Measurements from ENCODE around the gene FBXO44.

FBXO44 gene

DNA sequence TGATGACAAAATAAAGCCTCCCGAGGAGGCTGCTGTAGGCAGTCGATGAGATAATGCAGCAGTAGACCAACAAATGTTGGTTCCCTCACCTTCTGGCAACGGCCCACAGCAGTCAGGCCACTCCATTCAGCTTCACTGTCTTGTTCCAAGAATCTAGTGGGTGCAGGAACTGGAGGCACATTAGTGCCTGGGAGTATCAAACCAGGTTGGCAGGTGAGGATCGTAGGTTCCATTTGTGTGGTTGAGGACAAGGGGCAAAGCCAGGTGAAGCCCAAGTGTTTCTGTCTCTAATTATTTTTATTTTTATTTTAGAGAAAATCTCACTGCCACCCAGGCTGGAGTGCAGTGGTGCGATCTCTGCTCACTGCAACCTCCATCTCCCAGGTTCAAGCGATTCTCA, 13.7 kb upstream of the FBXO44 start:
- DNase-seq (ENCODE audit: low spot score) = no peak
- TF ChIP-seq, protein P1, sequence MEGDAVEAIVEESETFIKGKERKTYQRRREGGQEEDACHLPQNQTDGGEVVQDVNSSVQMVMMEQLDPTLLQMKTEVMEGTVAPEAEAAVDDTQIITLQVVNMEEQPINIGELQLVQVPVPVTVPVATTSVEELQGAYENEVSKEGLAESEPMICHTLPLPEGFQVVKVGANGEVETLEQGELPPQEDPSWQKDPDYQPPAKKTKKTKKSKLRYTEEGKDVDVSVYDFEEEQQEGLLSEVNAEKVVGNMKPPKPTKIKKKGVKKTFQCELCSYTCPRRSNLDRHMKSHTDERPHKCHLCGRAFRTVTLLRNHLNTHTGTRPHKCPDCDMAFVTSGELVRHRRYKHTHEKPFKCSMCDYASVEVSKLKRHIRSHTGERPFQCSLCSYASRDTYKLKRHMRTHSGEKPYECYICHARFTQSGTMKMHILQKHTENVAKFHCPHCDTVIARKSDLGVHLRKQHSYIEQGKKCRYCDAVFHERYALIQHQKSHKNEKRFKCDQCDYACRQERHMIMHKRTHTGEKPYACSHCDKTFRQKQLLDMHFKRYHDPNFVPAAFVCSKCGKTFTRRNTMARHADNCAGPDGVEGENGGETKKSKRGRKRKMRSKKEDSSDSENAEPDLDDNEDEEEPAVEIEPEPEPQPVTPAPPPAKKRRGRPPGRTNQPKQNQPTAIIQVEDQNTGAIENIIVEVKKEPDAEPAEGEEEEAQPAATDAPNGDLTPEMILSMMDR (IDR thresholded peaks at IDR 0.05; ENCODE audit: extremely low read depth, missing control alignments) = no peak

DNA sequence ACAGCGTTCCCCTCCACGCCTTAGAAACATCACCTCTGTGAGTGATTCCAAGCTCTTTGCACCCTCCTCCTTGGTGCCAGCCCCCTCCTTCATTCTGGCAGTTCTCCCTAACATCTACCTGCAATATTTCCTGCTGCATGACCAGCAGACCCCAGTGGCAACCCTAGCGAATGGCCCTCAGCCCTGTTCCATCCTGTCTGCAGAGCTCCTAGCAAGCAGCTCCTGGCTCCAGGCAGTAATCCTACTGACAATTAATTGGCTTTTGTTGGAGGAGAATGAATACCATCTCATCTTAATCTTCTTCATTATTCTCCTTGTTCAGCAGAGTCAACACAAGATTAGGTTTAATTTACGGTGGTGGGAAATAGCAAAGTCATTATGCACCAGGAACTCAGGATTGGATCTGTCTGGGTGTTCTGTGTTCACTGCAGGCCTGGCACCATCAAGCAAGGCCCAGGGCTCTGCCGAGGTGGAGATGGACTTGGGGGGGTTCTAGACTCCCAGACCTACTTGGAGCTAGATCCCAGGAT, 12.8 kb upstream of the FBXO44 start:
- no peak for DNase-seq (ENCODE audit: low spot score)
- TF ChIP-seq, protein P1 (IDR thresholded peaks at IDR 0.05; ENCODE audit: extremely low read depth, missing control alignments) = no peak

DNA sequence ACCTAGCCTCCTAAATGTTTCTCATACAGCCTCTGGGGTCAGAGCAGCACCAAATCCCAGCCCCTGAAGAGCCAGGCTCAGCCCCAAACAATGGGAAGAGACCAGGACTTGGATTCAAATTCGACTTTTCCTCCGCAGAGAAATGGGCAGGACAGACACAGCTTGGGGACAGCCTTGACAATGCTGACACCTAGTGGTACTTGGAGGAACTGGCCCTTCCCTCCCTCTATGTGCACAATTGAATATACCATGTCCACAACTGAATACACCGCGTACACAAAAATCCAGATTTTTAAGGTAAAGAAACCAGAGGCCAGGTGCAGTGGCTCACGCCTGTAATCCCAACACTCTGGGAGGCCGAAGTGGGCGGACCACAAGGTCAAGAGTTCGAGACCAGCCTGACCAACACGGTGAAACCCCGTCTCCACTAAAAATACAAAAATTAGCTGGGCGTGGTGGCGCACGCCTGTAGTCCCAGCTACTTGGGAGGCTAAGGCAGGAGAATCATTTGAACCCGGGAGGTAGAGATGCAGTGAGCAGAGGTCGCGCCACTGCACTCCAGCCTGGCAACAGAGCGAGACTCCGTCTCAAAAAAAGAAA, 12.2 kb upstream of the FBXO44 start:
- TF ChIP-seq, protein P1 (IDR thresholded peaks at IDR 0.05; ENCODE audit: extremely low read depth, missing control alignments) = peak; percentile 96
- peak; percentile 85 for DNase-seq (ENCODE audit: low spot score)

DNA sequence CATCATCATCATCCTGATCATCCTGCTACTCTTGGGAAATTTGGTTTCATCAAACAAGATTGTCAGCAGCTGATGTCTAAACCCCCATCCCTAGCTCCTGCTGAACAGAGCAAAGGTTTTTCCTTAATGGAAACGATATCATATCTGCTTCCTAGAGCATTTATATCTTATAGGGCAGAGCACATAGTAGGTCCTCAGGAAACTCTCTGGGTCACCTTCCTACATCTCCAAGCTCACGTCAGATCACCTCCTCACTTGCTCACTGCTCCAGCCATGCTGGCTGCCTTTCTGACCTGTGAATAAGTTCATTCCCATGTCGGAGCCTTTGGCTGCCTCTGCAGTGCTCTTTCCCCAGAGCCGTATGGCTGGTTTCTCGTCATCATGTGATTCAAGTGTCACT, 10.9 kb upstream of the FBXO44 start:
- no peak for DNase-seq (ENCODE audit: low spot score)
- TF ChIP-seq, protein P1 (IDR thresholded peaks at IDR 0.05; ENCODE audit: extremely low read depth, missing control alignments) = no peak

DNA sequence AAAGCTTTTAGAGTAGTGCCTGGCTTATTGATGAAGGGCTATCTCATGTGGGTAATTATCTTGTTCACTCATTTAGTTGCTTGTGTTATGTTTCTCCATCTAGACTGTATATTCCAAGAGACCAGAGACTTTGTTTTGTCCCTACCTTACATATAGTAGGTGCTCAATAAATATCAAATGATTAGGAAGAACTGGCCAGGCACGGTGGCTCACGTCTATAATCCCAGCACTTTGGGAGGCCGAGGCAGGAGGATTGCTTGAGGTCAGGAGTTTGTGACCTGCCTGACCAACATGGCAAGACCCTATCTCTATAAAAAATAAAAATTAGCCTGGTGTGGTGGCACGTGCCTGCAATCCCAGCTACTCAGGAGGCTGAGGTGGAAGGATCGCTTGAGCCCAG, 9.4 kb upstream of the FBXO44 start:
- no peak for DNase-seq (ENCODE audit: low spot score)

DNA sequence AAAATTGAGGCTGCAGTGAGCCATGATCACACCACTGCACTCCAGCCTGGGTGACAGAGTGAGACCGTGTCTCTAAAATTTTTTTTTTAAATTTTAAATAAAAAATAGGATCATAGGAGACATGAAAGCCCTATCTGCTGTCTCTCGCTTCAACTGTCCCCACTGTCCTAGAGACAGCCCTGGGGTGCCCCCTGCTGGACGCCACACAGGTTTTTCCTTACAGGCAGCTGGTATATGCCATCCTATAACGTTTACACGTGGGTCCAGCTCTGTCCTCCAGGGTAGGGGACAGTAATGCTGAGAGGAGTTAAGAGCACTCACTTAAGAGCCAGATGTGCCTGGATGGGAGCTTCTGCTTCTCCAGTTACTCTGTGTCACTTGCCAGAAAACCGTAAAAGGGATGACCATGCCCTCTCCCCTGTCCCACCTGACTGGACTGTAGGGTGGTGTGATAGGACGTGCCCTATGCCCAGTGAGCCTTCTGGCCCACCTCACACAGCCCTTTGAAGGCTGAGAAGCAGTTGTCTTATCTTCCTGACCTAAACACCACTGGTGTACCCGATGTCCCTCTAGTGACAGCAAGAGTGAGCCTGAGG, 8.9 kb upstream of the FBXO44 start:
- peak; percentile 75 for DNase-seq (ENCODE audit: low spot score)
- TF ChIP-seq, protein P1 (IDR thresholded peaks at IDR 0.05; ENCODE audit: extremely low read depth, missing control alignments) = peak; percentile 64

More for the DNA sequence above, 9.4 kb upstream of the FBXO44 start:
- TF ChIP-seq, protein P1 (IDR thresholded peaks at IDR 0.05; ENCODE audit: extremely low read depth, missing control alignments) = no peak

DNA sequence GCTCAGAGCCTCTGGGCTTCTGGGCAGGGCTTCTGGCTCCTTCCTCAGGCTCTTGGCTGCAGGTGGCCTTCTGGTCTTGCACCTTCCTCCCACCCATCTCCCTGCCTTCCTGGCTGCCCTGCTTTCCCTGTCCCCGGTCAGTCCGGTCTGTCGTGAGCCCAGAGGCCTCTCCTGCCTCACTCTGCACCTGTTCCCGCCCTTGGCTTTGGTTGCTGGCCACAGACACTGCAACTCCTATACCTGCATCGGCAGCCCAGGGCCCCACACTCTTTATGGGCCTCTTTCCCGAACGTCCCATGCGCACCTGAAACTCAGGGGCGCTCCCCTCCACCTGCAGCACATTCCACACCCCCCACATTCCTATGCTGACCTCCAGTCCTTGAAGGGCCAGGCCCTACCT, 8.4 kb upstream of the FBXO44 start:
- DNase-seq (ENCODE audit: low spot score) = no peak
- TF ChIP-seq, protein P1 (IDR thresholded peaks at IDR 0.05; ENCODE audit: extremely low read depth, missing control alignments) = no peak

Data from GM20000 (cell line).